Aortic smooth muscle cell (primary cell): ENCODE data around the gene SNAP91. TPM values are rescaled to one million over a fixed set of nuclear protein-coding genes. Genes with fewer than 3 reads are reported as not detected.

Source experiments
- total RNA-seq: library from RNA; depleted of rRNA; stranded (reverse); fragments of >200 nt; gene quantifications from 2 replicates; pipeline ENCODE4 v1.2.3, GENCODE V29; 2014

The SNAP91 gene
- not detected in 2 replicates for total RNA-seq

DNA sequence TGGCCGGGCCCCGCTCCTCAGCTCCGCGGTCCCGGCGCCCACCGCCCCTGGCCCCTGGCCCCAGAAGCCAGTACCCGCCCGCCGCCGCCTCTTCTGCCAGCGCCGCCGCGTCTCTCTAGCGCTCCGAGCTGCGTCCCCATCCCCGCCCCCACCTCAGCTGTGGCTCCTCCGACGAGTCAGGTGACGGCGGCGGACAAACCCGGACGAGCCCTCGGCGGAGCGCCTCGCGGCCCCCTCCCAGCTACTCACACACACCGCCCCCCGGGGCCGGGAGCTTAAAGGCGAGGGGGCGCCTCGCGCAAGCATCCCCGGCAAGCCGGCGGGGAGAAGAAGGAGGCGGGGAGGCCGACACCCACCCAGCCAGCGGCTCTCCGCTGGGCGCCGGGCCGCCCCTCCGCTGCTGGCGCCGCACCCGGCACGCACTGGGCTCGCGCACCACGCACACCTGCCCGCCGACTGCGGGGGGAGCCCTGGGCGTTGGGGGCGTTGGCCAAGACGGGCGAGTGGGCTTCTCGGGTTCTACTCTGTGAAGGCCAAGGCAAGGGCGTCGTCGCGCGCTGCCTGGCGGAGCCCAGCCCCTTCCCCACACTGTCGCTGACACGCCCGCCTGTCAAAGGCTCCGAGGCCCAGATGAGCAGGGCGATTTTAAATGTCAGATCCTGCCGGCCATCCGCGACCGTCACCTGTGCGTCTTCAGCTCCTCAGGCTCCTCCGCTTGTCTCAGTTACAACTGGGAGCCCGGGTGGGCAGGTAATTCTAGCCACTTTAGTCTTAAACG, at the start of gene SNAP91:
Gene SNAP91, minus strand, starts transcription at position 132 of the 778 bp plus-strand sequence. CDS start 1,174 bp downstream, outside the sequence.

DNA sequence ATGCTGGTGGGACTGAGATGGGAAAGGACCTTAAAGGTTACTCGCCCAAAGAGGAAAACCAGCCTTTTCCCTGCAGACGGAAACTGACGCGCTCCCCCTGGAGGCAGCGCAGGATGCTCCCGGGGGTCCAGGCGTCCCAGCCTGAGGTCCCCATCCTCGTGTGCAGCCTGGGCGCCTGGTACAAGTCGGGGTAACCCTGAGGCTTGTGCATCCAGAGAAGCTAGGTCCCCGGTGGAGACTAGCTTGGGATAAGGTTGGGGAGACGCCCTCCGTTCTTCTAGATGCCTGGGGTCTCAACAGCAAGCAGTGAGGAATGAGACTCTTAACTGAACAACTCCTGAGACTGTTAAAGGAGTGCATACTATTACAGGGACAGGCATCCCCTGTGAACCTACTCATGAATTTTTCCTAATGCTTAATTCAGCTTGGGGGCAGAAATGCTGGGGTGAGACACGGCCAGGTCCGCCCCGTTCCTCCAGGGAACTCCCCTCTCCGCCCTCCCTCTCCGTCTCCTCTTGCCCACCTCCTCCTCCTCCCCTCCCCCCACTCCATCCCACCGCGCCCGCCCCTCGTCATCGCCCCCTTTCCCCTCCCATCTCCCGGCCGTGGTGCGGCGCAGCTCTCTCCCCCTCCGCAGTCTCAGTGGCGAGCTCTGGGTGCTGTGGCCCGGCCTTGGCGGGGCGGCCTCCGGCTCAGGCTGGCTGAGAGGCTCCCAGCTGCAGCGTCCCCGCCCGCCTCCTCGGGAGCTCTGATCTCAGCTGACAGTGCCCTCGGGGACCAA, 196.8 kb downstream of the SNAP91 start, which contains the start of gene PRSS35:
Gene PRSS35, plus strand, starts transcription at position 634 of the 781 bp plus-strand sequence. CDS start 10,908 bp downstream, outside the sequence.

Other genes starting within 250 kb of the SNAP91 start
- gene PRSS35, start 196.6 kb downstream of the SNAP91 start, total RNA-seq: 1.6 and 8.7 TPM in 2 replicates
- gene RIPPLY2, start 144.3 kb upstream of the SNAP91 start, total RNA-seq: not detected in 2 replicates
- 1.8 and 3.3 TPM in 2 replicates for gene CYB5R4, start 150.6 kb upstream of the SNAP91 start, total RNA-seq